ENCODE measurements around the gene GET3. TPM values are rescaled to one million over a fixed set of nuclear protein-coding genes. Genes with fewer than 3 reads are reported as not detected.

GET3 gene
- total and polyA plus RNA-seq, 2 of the 13 experiments (the other 11 are each of a cell fraction or from before 2014, with no cell fraction given): 57.7 to 59.4 TPM

DNA sequence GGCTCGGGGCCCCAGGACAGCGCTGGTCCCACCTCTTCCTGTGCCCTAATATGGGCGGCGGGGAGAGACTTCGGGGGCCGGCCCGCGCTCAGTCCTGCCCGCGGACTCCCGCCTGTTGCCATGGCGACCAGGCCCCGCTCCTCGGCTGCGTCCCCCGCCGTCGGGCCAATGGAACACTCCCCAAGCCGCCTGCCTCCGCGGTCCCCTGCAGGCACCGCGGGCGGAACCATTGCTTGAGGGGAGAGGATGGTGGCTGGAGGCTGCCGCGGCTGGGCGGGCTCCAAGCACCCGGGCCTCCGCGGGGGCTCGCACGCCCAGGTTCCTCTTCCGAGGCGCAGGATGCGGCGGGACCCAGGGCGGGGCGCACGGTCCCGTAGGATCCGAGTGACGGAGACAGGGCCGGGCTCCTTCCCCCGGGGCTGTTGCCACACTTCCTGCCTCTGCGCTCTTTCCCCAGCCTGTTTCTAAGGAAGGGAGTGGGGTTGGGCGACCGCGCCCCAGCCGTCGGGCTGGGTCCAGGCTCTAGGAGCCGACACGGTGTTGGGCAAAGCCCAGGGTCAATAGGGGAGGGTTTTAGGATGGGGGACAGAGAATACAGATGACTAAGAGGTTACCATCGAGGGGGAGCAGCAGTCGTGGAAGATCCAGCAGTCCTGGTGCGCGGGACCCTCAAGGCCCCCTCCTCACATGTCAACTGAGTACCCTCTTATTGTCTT is 52.8 kb downstream of the GET3 start (continued):
- TF ChIP-seq POGZ (CRISPR knock-in tag; IDR thresholded peaks at IDR 0.05) (no peak), POGK (CRISPR knock-in tag; conservative IDR thresholded peaks at IDR 0.05) (peak; percentile 73; the same call in 1 of the 2 replicates), ZNF781 (CRISPR knock-in tag; IDR thresholded peaks at IDR 0.05; ENCODE audit: borderline replicate concordance, not compliant biosample characterization) (no peak), ZNF768 (CRISPR knock-in tag; IDR thresholded peaks at IDR 0.05) (peak; percentile 70; the same call in 1 of the 2 replicates), ZNF607 (CRISPR knock-in tag; IDR thresholded peaks at IDR 0.05; ENCODE audit: borderline replicate concordance) (no peak), CEBPB (IDR thresholded peaks at IDR 0.05; ENCODE audit: borderline replicate concordance, low read depth, low read length) (peak; percentile 78; the same call in 1 of the 2 replicates), ZFP36L2 (CRISPR knock-in tag; IDR thresholded peaks at IDR 0.05) (no peak), JDP2 (CRISPR knock-in tag; IDR thresholded peaks at IDR 0.05; ENCODE audit: borderline replicate concordance) (no peak), RELA (CRISPR knock-in tag; IDR thresholded peaks at IDR 0.05) (no peak), MZF1 (CRISPR knock-in tag; IDR thresholded peaks at IDR 0.05; ENCODE audit: borderline replicate concordance) (no peak), NFE2L2 (IDR thresholded peaks at IDR 0.05; ENCODE audit: low read length) (no peak), PRMT3 (CRISPR knock-in tag; IDR thresholded peaks at IDR 0.05; ENCODE audit: borderline replicate concordance, low read depth) (no peak), SMARCC2 (IDR thresholded peaks at IDR 0.05) (no peak)
- TF ChIP-seq, protein P1, sequence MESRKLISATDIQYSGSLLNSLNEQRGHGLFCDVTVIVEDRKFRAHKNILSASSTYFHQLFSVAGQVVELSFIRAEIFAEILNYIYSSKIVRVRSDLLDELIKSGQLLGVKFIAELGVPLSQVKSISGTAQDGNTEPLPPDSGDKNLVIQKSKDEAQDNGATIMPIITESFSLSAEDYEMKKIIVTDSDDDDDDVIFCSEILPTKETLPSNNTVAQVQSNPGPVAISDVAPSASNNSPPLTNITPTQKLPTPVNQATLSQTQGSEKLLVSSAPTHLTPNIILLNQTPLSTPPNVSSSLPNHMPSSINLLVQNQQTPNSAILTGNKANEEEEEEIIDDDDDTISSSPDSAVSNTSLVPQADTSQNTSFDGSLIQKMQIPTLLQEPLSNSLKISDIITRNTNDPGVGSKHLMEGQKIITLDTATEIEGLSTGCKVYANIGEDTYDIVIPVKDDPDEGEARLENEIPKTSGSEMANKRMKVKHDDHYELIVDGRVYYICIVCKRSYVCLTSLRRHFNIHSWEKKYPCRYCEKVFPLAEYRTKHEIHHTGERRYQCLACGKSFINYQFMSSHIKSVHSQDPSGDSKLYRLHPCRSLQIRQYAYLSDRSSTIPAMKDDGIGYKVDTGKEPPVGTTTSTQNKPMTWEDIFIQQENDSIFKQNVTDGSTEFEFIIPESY (CRISPR knock-in tag; IDR thresholded peaks at IDR 0.05): no peak; the same call in 1 of the 2 replicates
- TF ChIP-seq, protein P2, sequence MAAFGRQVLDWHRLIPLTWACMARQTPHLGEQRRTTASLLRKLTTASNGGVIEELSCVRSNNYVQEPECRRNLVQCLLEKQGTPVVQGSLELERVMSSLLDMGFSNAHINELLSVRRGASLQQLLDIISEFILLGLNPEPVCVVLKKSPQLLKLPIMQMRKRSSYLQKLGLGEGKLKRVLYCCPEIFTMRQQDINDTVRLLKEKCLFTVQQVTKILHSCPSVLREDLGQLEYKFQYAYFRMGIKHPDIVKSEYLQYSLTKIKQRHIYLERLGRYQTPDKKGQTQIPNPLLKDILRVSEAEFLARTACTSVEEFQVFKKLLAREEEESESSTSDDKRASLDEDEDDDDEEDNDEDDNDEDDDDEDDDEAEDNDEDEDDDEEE (CRISPR knock-in tag; IDR thresholded peaks at IDR 0.05): no peak
- TF ChIP-seq, protein P3, sequence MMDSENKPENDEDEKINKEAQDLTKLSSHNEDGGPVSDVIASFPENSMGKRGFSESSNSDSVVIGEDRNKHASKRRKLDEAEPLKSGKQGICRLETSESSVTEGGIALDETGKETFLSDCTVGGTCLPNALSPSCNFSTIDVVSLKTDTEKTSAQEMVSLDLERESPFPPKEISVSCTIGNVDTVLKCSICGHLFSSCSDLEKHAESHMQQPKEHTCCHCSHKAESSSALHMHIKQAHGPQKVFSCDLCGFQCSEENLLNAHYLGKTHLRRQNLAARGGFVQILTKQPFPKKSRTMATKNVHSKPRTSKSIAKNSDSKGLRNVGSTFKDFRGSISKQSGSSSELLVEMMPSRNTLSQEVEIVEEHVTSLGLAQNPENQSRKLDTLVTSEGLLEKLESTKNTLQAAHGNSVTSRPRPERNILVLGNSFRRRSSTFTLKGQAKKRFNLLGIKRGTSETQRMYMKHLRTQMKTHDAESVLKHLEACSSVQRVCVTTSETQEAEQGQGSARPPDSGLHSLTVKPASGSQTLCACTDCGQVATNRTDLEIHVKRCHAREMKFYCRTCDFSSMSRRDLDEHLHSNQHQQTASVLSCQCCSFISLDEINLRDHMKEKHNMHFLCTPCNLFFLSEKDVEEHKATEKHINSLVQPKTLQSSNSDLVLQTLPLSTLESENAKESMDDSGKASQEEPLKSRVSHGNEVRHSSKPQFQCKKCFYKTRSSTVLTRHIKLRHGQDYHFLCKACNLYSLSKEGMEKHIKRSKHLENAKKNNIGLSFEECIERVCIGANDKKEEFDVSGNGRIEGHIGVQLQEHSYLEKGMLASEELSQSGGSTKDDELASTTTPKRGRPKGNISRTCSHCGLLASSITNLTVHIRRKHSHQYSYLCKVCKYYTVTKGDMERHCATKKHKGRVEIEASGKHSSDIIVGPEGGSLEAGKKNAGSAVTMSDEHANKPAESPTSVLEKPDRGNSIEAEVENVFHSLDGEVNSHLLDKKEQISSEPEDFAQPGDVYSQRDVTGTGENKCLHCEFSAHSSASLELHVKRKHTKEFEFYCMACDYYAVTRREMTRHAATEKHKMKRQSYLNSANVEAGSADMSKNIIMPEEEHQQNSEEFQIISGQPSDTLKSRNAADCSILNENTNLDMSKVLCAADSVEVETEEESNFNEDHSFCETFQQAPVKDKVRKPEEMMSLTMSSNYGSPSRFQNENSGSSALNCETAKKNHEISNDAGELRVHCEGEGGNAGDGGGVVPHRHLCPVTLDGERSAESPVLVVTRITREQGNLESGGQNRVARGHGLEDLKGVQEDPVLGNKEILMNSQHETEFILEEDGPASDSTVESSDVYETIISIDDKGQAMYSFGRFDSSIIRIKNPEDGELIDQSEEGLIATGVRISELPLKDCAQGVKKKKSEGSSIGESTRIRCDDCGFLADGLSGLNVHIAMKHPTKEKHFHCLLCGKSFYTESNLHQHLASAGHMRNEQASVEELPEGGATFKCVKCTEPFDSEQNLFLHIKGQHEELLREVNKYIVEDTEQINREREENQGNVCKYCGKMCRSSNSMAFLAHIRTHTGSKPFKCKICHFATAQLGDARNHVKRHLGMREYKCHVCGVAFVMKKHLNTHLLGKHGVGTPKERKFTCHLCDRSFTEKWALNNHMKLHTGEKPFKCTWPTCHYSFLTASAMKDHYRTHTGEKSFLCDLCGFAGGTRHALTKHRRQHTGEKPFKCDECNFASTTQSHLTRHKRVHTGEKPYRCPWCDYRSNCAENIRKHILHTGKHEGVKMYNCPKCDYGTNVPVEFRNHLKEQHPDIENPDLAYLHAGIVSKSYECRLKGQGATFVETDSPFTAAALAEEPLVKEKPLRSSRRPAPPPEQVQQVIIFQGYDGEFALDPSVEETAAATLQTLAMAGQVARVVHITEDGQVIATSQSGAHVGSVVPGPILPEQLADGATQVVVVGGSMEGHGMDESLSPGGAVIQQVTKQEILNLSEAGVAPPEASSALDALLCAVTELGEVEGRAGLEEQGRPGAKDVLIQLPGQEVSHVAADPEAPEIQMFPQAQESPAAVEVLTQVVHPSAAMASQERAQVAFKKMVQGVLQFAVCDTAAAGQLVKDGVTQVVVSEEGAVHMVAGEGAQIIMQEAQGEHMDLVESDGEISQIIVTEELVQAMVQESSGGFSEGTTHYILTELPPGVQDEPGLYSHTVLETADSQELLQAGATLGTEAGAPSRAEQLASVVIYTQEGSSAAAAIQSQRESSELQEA (CRISPR knock-in tag; IDR thresholded peaks at IDR 0.05; ENCODE audit: not compliant biosample characterization): no peak

Measured in HepG2 (cell line).